ENCODE results near the gene CD2BP2.

Gene CD2BP2

DNA sequence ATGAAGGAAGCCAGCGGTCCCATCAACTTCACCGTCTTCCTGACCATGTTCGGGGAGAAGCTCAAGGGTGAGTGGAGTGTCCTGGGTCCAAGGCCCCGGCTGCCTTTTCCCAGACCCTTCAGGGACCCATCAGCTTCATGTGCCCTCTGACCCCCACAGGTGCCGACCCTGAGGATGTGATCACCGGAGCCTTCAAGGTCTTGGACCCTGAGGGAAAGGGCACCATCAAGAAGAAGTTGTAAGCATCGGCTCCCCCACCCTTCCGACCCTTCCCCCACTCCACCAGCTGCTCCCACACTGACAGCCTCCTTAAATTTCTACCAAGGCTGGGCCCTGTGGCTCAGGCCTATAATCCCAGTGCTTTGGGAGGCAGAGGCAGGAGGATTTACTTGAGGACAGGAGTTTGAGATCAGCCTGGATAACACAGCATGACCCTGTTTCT is 21.4 kb upstream of the CD2BP2 start:
- TF ChIP-seq, protein P1, sequence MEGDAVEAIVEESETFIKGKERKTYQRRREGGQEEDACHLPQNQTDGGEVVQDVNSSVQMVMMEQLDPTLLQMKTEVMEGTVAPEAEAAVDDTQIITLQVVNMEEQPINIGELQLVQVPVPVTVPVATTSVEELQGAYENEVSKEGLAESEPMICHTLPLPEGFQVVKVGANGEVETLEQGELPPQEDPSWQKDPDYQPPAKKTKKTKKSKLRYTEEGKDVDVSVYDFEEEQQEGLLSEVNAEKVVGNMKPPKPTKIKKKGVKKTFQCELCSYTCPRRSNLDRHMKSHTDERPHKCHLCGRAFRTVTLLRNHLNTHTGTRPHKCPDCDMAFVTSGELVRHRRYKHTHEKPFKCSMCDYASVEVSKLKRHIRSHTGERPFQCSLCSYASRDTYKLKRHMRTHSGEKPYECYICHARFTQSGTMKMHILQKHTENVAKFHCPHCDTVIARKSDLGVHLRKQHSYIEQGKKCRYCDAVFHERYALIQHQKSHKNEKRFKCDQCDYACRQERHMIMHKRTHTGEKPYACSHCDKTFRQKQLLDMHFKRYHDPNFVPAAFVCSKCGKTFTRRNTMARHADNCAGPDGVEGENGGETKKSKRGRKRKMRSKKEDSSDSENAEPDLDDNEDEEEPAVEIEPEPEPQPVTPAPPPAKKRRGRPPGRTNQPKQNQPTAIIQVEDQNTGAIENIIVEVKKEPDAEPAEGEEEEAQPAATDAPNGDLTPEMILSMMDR (IDR thresholded peaks at IDR 0.05; ENCODE audit: low read depth, low read length) = no peak
- Histone ChIP-seq H3K27ac (peak overlapping the region; percentile 98), H3K36me3 (peaks cover 4% of the 10 kb centered on the region), H3K4me3 (ENCODE audit: low read depth, low read length) (peak overlapping the region; percentile 57), H3K27me3 (ENCODE audit: insufficient read depth, low read depth, severe bottlenecking) (no peaks in the 10 kb centered on the region), H3K9me3 (ENCODE audit: severe bottlenecking) (no peaks in the 10 kb centered on the region)
- DNase-seq = peak; percentile 89

DNA sequence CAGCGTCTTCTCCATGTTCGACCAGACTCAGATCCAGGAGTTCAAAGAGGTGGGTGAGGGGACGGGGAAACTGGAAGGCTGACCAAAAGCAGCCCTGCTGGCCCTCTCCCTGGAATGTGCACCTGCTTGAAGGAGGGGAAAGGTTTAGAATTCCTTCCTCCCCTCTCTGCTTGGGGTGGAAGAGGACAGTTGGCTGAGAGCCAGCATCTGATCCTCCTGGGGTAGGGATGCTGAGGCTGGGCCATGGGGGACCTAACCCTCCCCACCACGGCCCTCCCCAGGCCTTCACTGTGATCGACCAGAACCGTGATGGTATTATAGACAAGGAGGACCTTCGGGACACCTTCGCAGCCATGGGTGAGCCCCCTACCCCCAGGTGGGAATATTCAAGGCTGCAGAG is 20.8 kb upstream of the CD2BP2 start:
- TF ChIP-seq, protein P1 (IDR thresholded peaks at IDR 0.05; ENCODE audit: low read depth, low read length) = no peak
- Histone ChIP-seq H3K9me3 (ENCODE audit: severe bottlenecking) (no peaks in the 10 kb centered on the region), H3K36me3 (peaks cover 4% of the 10 kb centered on the region), H3K27me3 (ENCODE audit: insufficient read depth, low read depth, severe bottlenecking) (no peaks in the 10 kb centered on the region), H3K4me3 (ENCODE audit: low read depth, low read length) (no peak overlapping the region), H3K27ac (peak overlapping the region; percentile 98)
- no peak for DNase-seq

DNA sequence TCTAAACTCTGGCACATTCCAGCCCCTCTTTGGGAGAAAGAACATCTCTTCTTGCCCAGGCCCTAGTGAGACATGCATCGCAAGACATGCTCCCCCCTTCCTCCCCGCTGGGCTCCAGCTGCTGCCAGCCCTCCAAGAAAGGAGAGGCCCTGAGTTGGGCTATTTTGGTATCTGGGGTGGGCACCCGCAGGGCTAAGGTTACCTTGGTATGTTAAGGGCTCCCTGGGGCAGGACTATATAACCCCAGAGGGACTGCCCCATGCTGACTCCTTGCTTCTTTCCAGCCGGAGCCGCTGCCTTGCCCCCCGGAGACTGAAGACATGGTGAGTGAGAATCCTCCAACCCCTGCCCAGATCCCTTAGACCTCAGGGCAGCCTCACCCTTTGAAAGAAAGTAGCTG is 19.4 kb upstream of the CD2BP2 start, which contains the start of gene MYL11:
Gene MYL11, plus strand, starts transcription at position 265 of the 400 bp plus-strand sequence. Its CDS starts 56 bp downstream, at position 321.
- Histone ChIP-seq H3K27me3 (ENCODE audit: insufficient read depth, low read depth, severe bottlenecking) (no peaks in the 10 kb centered on the region), H3K36me3 (no peaks in the 10 kb centered on the region), H3K27ac (peak within 1 kb of the TSS; percentile 98), H3K9me3 (ENCODE audit: severe bottlenecking) (no peaks in the 10 kb centered on the region), H3K4me3 (ENCODE audit: low read depth, low read length) (no peak within 1 kb of the TSS)
- TF ChIP-seq, protein P1 (IDR thresholded peaks at IDR 0.05; ENCODE audit: low read depth, low read length) = no peak
- DNase-seq = no peak

DNA sequence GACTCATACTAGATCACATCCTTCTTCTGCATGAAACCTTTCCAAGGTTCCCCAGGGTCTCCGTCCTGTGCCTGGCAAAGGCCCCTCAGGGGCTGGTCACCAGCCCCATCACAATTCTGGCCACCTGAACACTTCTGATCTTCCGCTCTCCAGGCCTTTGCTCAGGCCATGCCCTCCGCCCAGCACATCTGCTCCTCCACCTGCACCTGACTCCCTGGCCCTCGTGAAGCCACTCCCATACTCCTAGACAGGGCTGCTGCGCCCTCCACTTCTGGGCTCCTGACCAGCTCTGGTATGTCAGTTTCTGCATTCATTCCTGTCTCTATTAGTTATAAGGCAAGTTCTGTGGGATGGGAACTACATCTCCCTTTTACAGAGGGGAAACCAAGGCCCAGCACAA is 17.6 kb upstream of the CD2BP2 start:
- no peak overlapping the region for H3K4me3 ChIP-seq (ENCODE audit: low read depth, low read length)
- no peaks in the 10 kb centered on the region for H3K9me3 ChIP-seq (ENCODE audit: severe bottlenecking)
- TF ChIP-seq, protein P1 (IDR thresholded peaks at IDR 0.05; ENCODE audit: low read depth, low read length) = no peak
- peaks cover 7% of the 10 kb centered on the region for H3K36me3 ChIP-seq
- H3K27me3 ChIP-seq (ENCODE audit: insufficient read depth, low read depth, severe bottlenecking) = no peaks in the 10 kb centered on the region
- H3K27ac ChIP-seq = 0 out of 2 replicates have a peak overlapping the region, but pooled peaks have one; percentile 90
- DNase-seq = no peak

DNA sequence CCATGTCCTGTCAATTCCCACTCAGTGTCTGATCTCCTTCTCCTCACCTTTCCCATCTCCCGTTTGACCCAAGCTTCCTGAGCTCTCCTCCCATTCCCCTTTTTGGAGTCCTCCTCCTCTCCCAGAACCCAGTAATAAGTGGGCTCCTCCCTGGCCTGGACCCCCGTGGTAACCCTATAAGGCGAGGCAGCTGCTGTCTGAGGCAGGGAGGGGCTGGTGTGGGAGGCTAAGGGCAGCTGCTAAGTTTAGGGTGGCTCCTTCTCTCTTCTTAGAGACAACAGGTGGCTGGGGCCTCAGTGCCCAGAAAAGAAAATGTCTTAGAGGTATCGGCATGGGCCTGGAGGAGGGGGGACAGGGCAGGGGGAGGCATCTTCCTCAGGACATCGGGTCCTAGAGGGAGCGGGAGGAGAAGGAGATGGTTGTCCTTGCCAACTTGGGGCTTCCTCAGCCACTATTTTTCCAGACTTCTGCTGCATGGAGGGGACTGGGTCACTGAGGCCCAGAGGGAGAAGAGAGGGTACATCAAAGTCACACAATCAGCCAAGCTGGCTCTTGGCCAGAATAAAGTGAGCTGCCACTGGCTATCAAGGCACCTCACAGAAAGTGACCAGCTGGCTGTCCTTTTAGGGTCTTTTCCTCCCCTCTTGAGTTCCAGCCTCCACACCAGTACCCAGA is 17.1 kb upstream of the CD2BP2 start:
- Histone ChIP-seq H3K9me3 (ENCODE audit: severe bottlenecking) (no peaks in the 10 kb centered on the region), H3K36me3 (peaks cover 12% of the 10 kb centered on the region), H3K27me3 (ENCODE audit: insufficient read depth, low read depth, severe bottlenecking) (no peaks in the 10 kb centered on the region), H3K4me3 (ENCODE audit: low read depth, low read length) (no peak overlapping the region), H3K27ac (peak overlapping the region; percentile 90)
- no peak for DNase-seq
- TF ChIP-seq, protein P1 (IDR thresholded peaks at IDR 0.05; ENCODE audit: low read depth, low read length) = no peak
